ENCODE measurements around the gene KAT8. TPM values are rescaled to one million over a fixed set of nuclear protein-coding genes. Genes with fewer than 3 reads are reported as not detected.

Gene KAT8
- total RNA-seq, 1 donor: 31.8 TPM

- TF ChIP-seq CTCF (IDR thresholded peaks at IDR 0.05; ENCODE audit: extremely low read depth, low read depth, low read length): no peak
- H2AFZ ChIP-seq (ENCODE audit: low read length): no peak overlapping the region
- peaks cover 24% of the 10 kb centered on the region for H3K79me2 ChIP-seq (ENCODE audit: insufficient read depth, low read length)
- no peak overlapping the region for H3K4me3 ChIP-seq (ENCODE audit: insufficient read depth, low read length)
- H3K9me3 ChIP-seq (ENCODE audit: low read depth, low read length): no peaks in the 10 kb centered on the region
- DNase-seq (ENCODE audit: insufficient read length, low spot score, missing footprints): no peak
- H4K20me1 ChIP-seq (ENCODE audit: insufficient read depth, low read length): peaks cover 6% of the 10 kb centered on the region
- no peaks in the 10 kb centered on the region for H3K27me3 ChIP-seq (ENCODE audit: insufficient read depth, low read length)
- no peak overlapping the region for H3K4me2 ChIP-seq (ENCODE audit: insufficient read depth, low read length)
- H3K4me1 ChIP-seq (ENCODE audit: insufficient read depth, low read length): peaks cover 11% of the 10 kb centered on the region
- H3K27ac ChIP-seq (ENCODE audit: low read depth, low read length): no peak overlapping the region
- H3K36me3 ChIP-seq (ENCODE audit: insufficient read depth, low read length): peaks cover 33% of the 10 kb centered on the region
Measured at GRCh38 chr16:31120129-31120528, 2.7 kb downstream of the KAT8 start.

DNA sequence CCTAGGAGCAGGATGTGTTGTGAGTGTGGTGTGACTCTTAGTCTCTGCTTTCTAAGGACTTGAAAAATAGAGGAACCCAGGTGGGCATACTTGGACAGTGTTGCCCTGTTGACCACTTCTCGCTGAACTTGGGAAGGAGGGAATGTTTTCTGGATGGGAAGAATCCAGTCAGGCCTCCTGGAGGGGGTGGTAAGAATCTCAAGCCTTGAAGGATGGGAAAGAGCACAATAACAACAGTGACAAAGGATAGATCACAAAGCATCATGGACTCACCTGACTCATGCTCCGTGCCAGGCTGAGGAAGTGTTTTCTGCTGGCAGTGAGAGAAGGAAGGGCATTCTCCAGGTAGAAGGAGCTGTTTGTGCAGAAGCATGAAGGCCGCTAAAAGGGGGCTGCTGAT lies 8.4 kb downstream of the KAT8 start:
- Histone ChIP-seq H3K36me3 (ENCODE audit: insufficient read depth, low read length) (peaks cover 26% of the 10 kb centered on the region), H3K79me2 (ENCODE audit: insufficient read depth, low read length) (no peaks in the 10 kb centered on the region), H3K4me3 (ENCODE audit: insufficient read depth, low read length) (no peak overlapping the region), H3K4me2 (ENCODE audit: insufficient read depth, low read length) (no peak overlapping the region), H3K4me1 (ENCODE audit: insufficient read depth, low read length) (no peaks in the 10 kb centered on the region), H3K9me3 (ENCODE audit: low read depth, low read length) (no peaks in the 10 kb centered on the region), H4K20me1 (ENCODE audit: insufficient read depth, low read length) (no peaks in the 10 kb centered on the region), H3K27ac (ENCODE audit: low read depth, low read length) (no peak overlapping the region), H2AFZ (ENCODE audit: low read length) (no peak overlapping the region), H3K27me3 (ENCODE audit: insufficient read depth, low read length) (no peaks in the 10 kb centered on the region)
- no peak for TF ChIP-seq CTCF (IDR thresholded peaks at IDR 0.05; ENCODE audit: extremely low read depth, low read depth, low read length)
- no peak for DNase-seq (ENCODE audit: insufficient read length, low spot score, missing footprints)

DNA sequence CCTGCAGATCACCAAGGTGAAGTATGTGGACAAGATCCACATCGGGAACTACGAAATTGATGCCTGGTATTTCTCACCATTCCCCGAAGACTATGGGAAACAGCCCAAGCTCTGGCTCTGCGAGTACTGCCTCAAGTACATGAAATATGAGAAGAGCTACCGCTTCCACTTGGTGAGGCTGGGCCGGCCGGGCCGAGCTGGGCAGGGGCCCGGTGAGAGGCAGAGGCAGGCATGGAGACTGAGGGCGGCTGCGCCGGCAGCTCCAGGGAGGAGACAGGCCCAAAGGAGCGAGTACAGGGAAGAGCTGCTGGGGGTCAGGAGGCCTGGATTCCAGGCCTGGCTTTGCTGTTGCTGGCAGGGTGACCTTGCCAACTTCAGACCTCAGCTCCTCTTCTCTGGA lies 9.7 kb downstream of the KAT8 start:
- Histone ChIP-seq H3K27me3 (ENCODE audit: insufficient read depth, low read length) (no peaks in the 10 kb centered on the region), H3K79me2 (ENCODE audit: insufficient read depth, low read length) (no peaks in the 10 kb centered on the region), H3K27ac (ENCODE audit: low read depth, low read length) (no peak overlapping the region), H4K20me1 (ENCODE audit: insufficient read depth, low read length) (no peaks in the 10 kb centered on the region), H3K36me3 (ENCODE audit: insufficient read depth, low read length) (peaks cover 13% of the 10 kb centered on the region), H2AFZ (ENCODE audit: low read length) (no peak overlapping the region), H3K4me1 (ENCODE audit: insufficient read depth, low read length) (no peaks in the 10 kb centered on the region), H3K4me3 (ENCODE audit: insufficient read depth, low read length) (no peak overlapping the region), H3K4me2 (ENCODE audit: insufficient read depth, low read length) (no peak overlapping the region), H3K9me3 (ENCODE audit: low read depth, low read length) (no peaks in the 10 kb centered on the region)
- DNase-seq (ENCODE audit: insufficient read length, low spot score, missing footprints): peak; percentile 50
- TF ChIP-seq CTCF (IDR thresholded peaks at IDR 0.05; ENCODE audit: extremely low read depth, low read depth, low read length): no peak

DNA sequence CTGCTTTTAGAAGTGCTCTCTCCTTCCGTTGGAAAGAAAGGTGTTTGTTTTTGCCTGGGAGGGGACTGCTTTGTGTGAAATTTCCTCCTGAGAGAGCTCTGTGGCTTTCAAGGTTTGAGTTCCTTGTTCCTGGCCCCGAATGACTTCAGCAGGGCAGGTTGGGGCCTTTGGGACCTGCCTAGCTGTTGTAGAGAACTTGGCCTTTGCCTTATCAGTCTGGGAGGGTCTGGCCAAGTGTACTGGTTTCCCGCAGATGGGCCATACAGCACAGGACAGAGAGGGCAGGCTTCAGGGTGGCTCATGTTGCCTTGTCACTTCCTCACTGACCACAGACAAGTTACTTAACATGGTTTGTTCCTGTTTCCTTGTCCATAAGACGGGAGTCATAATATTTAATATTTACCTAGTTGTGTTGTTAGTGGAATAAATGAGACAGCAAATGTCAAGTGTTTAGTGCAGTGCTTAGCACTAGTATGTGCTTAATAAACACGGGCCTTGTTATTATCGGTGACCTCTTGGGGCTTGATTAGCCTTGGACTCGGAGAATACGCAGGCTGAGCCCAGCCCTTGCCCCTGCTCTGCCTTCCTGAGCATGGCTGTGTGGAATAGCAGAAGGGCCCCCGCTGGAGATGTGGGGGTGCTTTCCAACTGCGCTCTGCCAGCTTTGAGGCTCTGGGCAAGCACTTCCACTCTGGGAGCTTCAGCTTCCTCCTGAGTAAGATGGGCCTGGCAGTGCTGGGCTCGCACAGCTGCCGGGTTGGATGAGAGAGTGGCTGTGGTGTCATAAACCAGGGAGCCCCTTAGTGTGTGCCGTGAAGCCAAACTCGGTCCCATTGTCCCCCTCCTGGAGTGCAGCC lies 11.5 kb downstream of the KAT8 start:
- H3K4me1 ChIP-seq (ENCODE audit: insufficient read depth, low read length): no peaks in the 10 kb centered on the region
- TF ChIP-seq CTCF (IDR thresholded peaks at IDR 0.05; ENCODE audit: extremely low read depth, low read depth, low read length): no peak
- H3K27ac ChIP-seq (ENCODE audit: low read depth, low read length): no peak overlapping the region
- no peaks in the 10 kb centered on the region for H4K20me1 ChIP-seq (ENCODE audit: insufficient read depth, low read length)
- H3K27me3 ChIP-seq (ENCODE audit: insufficient read depth, low read length): no peaks in the 10 kb centered on the region
- peaks cover 8% of the 10 kb centered on the region for H3K36me3 ChIP-seq (ENCODE audit: insufficient read depth, low read length)
- H3K4me3 ChIP-seq (ENCODE audit: insufficient read depth, low read length): no peak overlapping the region
- no peaks in the 10 kb centered on the region for H3K9me3 ChIP-seq (ENCODE audit: low read depth, low read length)
- H3K4me2 ChIP-seq (ENCODE audit: insufficient read depth, low read length): no peak overlapping the region
- H3K79me2 ChIP-seq (ENCODE audit: insufficient read depth, low read length): no peaks in the 10 kb centered on the region
- no peak overlapping the region for H2AFZ ChIP-seq (ENCODE audit: low read length)
- DNase-seq (ENCODE audit: insufficient read length, low spot score, missing footprints): peak; percentile 73

Data from osteoblast (primary cell).